Subcutaneous adipose tissue (tissue), 4 donors: ENCODE results near the gene TSPAN4. TPM values are rescaled to one million over a fixed set of nuclear protein-coding genes. Genes with fewer than 3 reads are reported as not detected.

Source experiments
- small RNA-seq: library from RNA; depleted of rRNA; stranded (forward); fragments of <200 nt; gene quantifications from one replicate; pipeline ENCODE3, GENCODE V24; 2016
- total RNA-seq, 4 donors: library from RNA; depleted of rRNA; stranded (reverse); fragments of >200 nt; gene quantifications; one replicate each; pipeline ENCODE4 v1.1.0, GENCODE V29; 2016
- TF ChIP-seq, protein P1 (sequence below): fragments of 450-650 bp; IDR thresholded peaks from one replicate; pipeline ENCODE4 v1.5.1; 2016; ENCODE audit warnings: low read depth, mild to moderate bottlenecking, control low read depth, antibody characterized with exemption, moderate library complexity

The TSPAN4 gene
- total RNA-seq, 4 donors from 2014 or later: 67.0 to 219 (median 185) TPM

DNA sequence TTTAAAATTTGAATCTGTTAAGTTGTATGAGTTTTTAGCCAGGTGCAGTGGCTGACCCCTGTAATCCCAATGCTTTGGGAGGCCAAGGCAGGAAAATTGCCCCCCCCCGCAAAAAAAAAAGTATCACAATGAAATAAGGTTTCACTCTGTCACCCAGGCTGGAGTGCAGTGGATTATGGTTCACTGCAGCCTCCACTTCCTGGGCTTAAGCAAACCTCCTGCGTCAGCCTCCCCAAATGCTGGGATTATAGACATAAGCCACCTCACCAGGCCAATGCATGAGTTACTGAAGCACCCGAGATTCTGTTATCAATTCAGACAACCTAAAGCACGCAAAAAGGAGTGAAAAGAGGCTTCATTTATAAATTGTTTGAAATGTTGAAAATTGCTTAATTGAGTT is 70.4 kb downstream of the TSPAN4 start:
- TF ChIP-seq, protein P1, sequence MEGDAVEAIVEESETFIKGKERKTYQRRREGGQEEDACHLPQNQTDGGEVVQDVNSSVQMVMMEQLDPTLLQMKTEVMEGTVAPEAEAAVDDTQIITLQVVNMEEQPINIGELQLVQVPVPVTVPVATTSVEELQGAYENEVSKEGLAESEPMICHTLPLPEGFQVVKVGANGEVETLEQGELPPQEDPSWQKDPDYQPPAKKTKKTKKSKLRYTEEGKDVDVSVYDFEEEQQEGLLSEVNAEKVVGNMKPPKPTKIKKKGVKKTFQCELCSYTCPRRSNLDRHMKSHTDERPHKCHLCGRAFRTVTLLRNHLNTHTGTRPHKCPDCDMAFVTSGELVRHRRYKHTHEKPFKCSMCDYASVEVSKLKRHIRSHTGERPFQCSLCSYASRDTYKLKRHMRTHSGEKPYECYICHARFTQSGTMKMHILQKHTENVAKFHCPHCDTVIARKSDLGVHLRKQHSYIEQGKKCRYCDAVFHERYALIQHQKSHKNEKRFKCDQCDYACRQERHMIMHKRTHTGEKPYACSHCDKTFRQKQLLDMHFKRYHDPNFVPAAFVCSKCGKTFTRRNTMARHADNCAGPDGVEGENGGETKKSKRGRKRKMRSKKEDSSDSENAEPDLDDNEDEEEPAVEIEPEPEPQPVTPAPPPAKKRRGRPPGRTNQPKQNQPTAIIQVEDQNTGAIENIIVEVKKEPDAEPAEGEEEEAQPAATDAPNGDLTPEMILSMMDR: no peak

DNA sequence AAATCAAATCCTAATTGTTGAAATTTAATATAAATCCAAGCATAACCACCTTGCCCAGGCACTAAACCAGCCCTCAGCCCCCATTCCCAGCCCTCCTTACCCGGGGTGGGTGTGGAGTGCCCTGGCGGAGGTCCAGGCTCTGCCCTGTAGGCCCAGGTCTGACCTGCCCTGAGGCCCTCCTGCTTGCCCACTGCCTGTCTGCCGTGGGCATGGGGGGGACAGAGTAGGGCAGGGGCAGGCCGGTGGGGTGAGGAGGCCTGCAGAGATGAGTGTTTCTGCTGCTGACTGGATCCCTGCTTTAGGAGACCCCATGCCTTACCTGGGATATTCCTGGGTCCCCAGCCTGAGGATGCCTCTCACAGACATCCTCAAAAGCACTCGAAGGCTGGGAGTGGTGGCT is 71.6 kb downstream of the TSPAN4 start:
- TF ChIP-seq, protein P1: no peak

DNA sequence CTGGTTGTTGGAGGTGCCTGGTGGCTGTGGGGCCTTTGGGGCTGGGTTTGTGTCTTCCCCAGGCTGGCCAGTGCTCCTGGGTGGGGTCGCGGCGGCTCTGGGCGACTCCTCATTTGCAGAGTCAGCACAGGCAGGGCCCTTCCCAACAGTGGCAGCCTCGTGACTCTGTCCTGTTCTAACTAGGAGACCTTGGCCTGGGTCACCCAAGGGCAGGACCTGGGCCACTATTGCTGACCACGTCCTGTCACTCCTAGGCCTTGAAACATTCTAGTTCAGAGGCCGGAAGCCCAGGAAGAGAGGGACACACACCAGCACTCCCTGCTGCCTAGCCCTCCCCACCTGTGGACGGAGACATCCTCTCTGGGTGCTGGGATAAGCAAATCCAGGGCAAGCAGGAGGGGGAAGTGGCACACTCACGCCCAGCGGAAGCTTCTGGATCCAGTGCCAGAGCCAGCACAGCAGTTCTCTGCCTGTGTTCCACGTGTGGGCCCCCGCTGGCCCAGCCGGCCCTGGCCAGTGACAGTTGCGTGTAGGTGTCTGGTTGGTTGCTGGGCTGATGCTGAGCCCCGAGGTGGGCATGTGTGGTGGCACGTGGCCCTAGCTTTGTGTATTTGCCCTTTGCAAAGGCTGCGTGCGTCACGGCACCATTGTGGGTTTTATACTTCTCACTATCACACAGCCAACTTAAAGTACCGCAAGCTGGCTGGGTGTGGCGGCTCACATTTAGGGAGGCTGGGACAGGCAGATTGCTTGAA is 72.3 kb downstream of the TSPAN4 start:
- TF ChIP-seq, protein P1: no peak

Small RNA genes lying within 50 kb of the gene (small RNA-seq; reads per million reads assigned to genes)
- gene SNORA52: not detected

Other genes with a start within 250 kb of the TSPAN4 start
- gene IRF7, start 226.9 kb upstream of the TSPAN4 start, total RNA-seq: 10 to 100 TPM in 3 of 4 donors, 1 to 10 TPM in 1; 3.6 to 40.9 (median 17.0) TPM
- not detected for gene CDHR5, start 217.9 kb upstream of the TSPAN4 start, total RNA-seq
- not detected for gene SCT, start 215.7 kb upstream of the TSPAN4 start, total RNA-seq
- under 1 TPM in 1 of 4 donors, not detected in 3; 0.66 TPM for gene DRD4, start 205.6 kb upstream of the TSPAN4 start, total RNA-seq
- gene DEAF1, start 147.6 kb upstream of the TSPAN4 start, total RNA-seq: 10 to 100 TPM; 14.0 to 28.4 (median 18.4) TPM
- gene TMEM80, start 147.0 kb upstream of the TSPAN4 start, total RNA-seq: 10 to 100 TPM in 3 of 4 donors, 1 to 10 TPM in 1; 8.8 to 32.8 (median 16.3) TPM
- gene EPS8L2, start 136.6 kb upstream of the TSPAN4 start, total RNA-seq: 10 to 100 TPM in 2 of 4 donors, 1 to 10 TPM in 2; 3.8 to 20.0 (median 9.7) TPM
- 100 to 1,000 TPM; 237 to 459 (median 293) TPM for gene TALDO1, start 95.4 kb upstream of the TSPAN4 start, total RNA-seq
- 10 to 100 TPM in 3 of 4 donors, 1 to 10 TPM in 1; 7.1 to 22.8 (median 14.9) TPM for gene GATD1, start 65.4 kb upstream of the TSPAN4 start, total RNA-seq
- not detected for gene CEND1, start 52.8 kb upstream of the TSPAN4 start, total RNA-seq
- 10 to 100 TPM in 1 of 4 donors, 1 to 10 TPM in 3; 2.5 to 12.8 (median 3.7) TPM for gene SLC25A22, start 44.6 kb upstream of the TSPAN4 start, total RNA-seq
- 10 to 100 TPM in 2 of 4 donors, 1 to 10 TPM in 2; 3.1 to 28.3 (median 9.0) TPM for gene PIDD1, start 37.6 kb upstream of the TSPAN4 start, total RNA-seq
- 1,000 to 10,000 TPM in 3 of 4 donors, 100 to 1,000 TPM in 1; 917 to 1,671 (median 1,426) TPM for gene RPLP2, start 32.9 kb upstream of the TSPAN4 start, total RNA-seq
- gene PNPLA2, start 23.9 kb upstream of the TSPAN4 start, total RNA-seq: 1,000 to 10,000 TPM in 1 of 4 donors, 100 to 1,000 TPM in 3; 204 to 1,337 (median 369) TPM
- 10 to 100 TPM in 2 of 4 donors, 1 to 10 TPM in 2; 2.3 to 44.6 (median 9.7) TPM for gene CRACR2B, start 14.9 kb upstream of the TSPAN4 start, total RNA-seq
- gene CD151, start 9.9 kb upstream of the TSPAN4 start, total RNA-seq: 1,000 to 10,000 TPM in 1 of 4 donors, 100 to 1,000 TPM in 3; 307 to 1,070 (median 520) TPM
- 100 to 1,000 TPM in 3 of 4 donors, 10 to 100 TPM in 1; 80.7 to 158 (median 117) TPM for gene POLR2L, start 323 bp upstream of the TSPAN4 start, total RNA-seq
- 100 to 1,000 TPM in 1 of 4 donors, 10 to 100 TPM in 3; 28.4 to 107 (median 76.0) TPM for gene CHID1, start 68.0 kb downstream of the TSPAN4 start, total RNA-seq
- gene AP2A2, start 83.0 kb downstream of the TSPAN4 start, total RNA-seq: 100 to 1,000 TPM in 3 of 4 donors, 10 to 100 TPM in 1; 79.2 to 115 (median 110) TPM
- not detected for gene MUC6, start 193.9 kb downstream of the TSPAN4 start, total RNA-seq
- 1 to 10 TPM in 1 of 4 donors, under 1 TPM in 1, not detected in 2; under 0.01 to 1.3 TPM for gene MUC2, start 232.0 kb downstream of the TSPAN4 start, total RNA-seq